Measurements from ENCODE around the gene VPS33A. TPM values are rescaled to one million over a fixed set of nuclear protein-coding genes. Genes with fewer than 3 reads are reported as not detected.

The VPS33A gene
- total RNA-seq, 2 donors from 2014 or later: 18.9 to 19.2 TPM

- H3K27ac Mint-ChIP-seq: peak overlapping the region; percentile 93
- H3K36me3 Mint-ChIP-seq (ENCODE audit: low read depth): no peaks in the 10 kb centered on the region
- no peaks in the 10 kb centered on the region for H3K9me3 ChIP-seq (ENCODE audit: control insufficient read depth, low read length, poor library complexity, severe bottlenecking)
- peak; percentile 57 for ATAC-seq
- no peak for DNase-seq
- peak overlapping the region; percentile 93 for H3K4me3 Mint-ChIP-seq
- H3K4me1 Mint-ChIP-seq: peaks cover 24% of the 10 kb centered on the region
- H3K27me3 Mint-ChIP-seq: no peaks in the 10 kb centered on the region
These were observed 22.3 kb downstream of the VPS33A start for GRCh38 chr12:122243965-122244364.

GRCh38 chr12:122238861-122239260, 27.4 kb downstream of the VPS33A start:
- no peak overlapping the region for H3K27ac Mint-ChIP-seq
- peaks cover 17% of the 10 kb centered on the region for H3K4me1 Mint-ChIP-seq
- no peaks in the 10 kb centered on the region for H3K27me3 Mint-ChIP-seq
- ATAC-seq: no peak
- no peak for DNase-seq
- no peaks in the 10 kb centered on the region for H3K9me3 ChIP-seq (ENCODE audit: control insufficient read depth, low read length, poor library complexity, severe bottlenecking)
- H3K36me3 Mint-ChIP-seq (ENCODE audit: low read depth): peaks cover 3% of the 10 kb centered on the region
- H3K4me3 Mint-ChIP-seq: no peak overlapping the region

- H3K27me3 Mint-ChIP-seq: no peaks in the 10 kb centered on the region
- ATAC-seq (no peak), DNase-seq (no peak)
- no peaks in the 10 kb centered on the region for H3K9me3 ChIP-seq (ENCODE audit: control insufficient read depth, low read length, poor library complexity, severe bottlenecking)
- no peak overlapping the region for H3K4me3 Mint-ChIP-seq
- H3K4me1 Mint-ChIP-seq: peaks cover 7% of the 10 kb centered on the region
- H3K27ac Mint-ChIP-seq: peak overlapping the region; percentile 19
- H3K36me3 Mint-ChIP-seq (ENCODE audit: low read depth): peaks cover 3% of the 10 kb centered on the region
These were observed 30.6 kb downstream of the VPS33A start for GRCh38 chr12:122235741-122236140.

- H3K9me3 ChIP-seq (ENCODE audit: control insufficient read depth, low read length, poor library complexity, severe bottlenecking): no peaks in the 10 kb centered on the region
- DNase-seq: no peak
- Mint-ChIP-seq H3K36me3 (ENCODE audit: low read depth) (peaks cover 3% of the 10 kb centered on the region), H3K4me3 (no peak overlapping the region), H3K27ac (no peak overlapping the region), H3K4me1 (peaks cover 10% of the 10 kb centered on the region), H3K27me3 (no peaks in the 10 kb centered on the region)
- ATAC-seq: no peak
These were observed 33.6 kb downstream of the VPS33A start for GRCh38 chr12:122232691-122233090.

GRCh38 chr12:122230798-122231197, 35.5 kb downstream of the VPS33A start:
- Mint-ChIP-seq H3K27me3 (no peaks in the 10 kb centered on the region), H3K27ac (no peak overlapping the region), H3K4me3 (no peak overlapping the region), H3K36me3 (ENCODE audit: low read depth) (peaks cover 3% of the 10 kb centered on the region), H3K4me1 (peaks cover 13% of the 10 kb centered on the region)
- ATAC-seq (no peak), DNase-seq (no peak)
- H3K9me3 ChIP-seq (ENCODE audit: control insufficient read depth, low read length, poor library complexity, severe bottlenecking): no peaks in the 10 kb centered on the region

GRCh38 chr12:122228092-122228491, 38.2 kb downstream of the VPS33A start:
- ATAC-seq: no peak
- Mint-ChIP-seq H3K27ac (no peak overlapping the region), H3K4me3 (peak overlapping the region; percentile 64), H3K36me3 (ENCODE audit: low read depth) (no peaks in the 10 kb centered on the region), H3K4me1 (peaks cover 19% of the 10 kb centered on the region), H3K27me3 (no peaks in the 10 kb centered on the region)
- no peak for DNase-seq
- no peaks in the 10 kb centered on the region for H3K9me3 ChIP-seq (ENCODE audit: control insufficient read depth, low read length, poor library complexity, severe bottlenecking)

GRCh38 chr12:122227341-122227740, 39.0 kb downstream of the VPS33A start:
- Mint-ChIP-seq H3K27me3 (no peaks in the 10 kb centered on the region), H3K27ac (no peak overlapping the region), H3K4me1 (peaks cover 19% of the 10 kb centered on the region), H3K36me3 (ENCODE audit: low read depth) (no peaks in the 10 kb centered on the region), H3K4me3 (peak overlapping the region; percentile 79)
- no peaks in the 10 kb centered on the region for H3K9me3 ChIP-seq (ENCODE audit: control insufficient read depth, low read length, poor library complexity, severe bottlenecking)
- ATAC-seq (no peak), DNase-seq (peak in 2 of 3 donors; percentile 25 to 43)

GRCh38 chr12:122226366-122227125, 39.7 kb downstream of the VPS33A start:
- ATAC-seq: no peak
- Mint-ChIP-seq H3K36me3 (ENCODE audit: low read depth) (no peaks in the 10 kb centered on the region), H3K4me1 (peaks cover 19% of the 10 kb centered on the region), H3K27ac (no peak overlapping the region), H3K4me3 (peak overlapping the region; percentile 88), H3K27me3 (no peaks in the 10 kb centered on the region)
- no peaks in the 10 kb centered on the region for H3K9me3 ChIP-seq (ENCODE audit: control insufficient read depth, low read length, poor library complexity, severe bottlenecking)
- no peak for DNase-seq

- peak within 1 kb of the TSS; percentile 88 for H3K4me3 Mint-ChIP-seq
- H3K4me1 Mint-ChIP-seq: peaks cover 19% of the 10 kb centered on the region
- no peaks in the 10 kb centered on the region for H3K27me3 Mint-ChIP-seq
- peak within 1 kb of the TSS; percentile 90 for H3K27ac Mint-ChIP-seq
- peak; percentile 94 for ATAC-seq
- H3K9me3 ChIP-seq (ENCODE audit: control insufficient read depth, low read length, poor library complexity, severe bottlenecking): no peaks in the 10 kb centered on the region
- H3K36me3 Mint-ChIP-seq (ENCODE audit: low read depth): no peaks in the 10 kb centered on the region
- peak; percentile 99 to 100 (median 100) for DNase-seq
These were observed 40.5 kb downstream of the VPS33A start, which contains the start of gene DIABLO for GRCh38 chr12:122225683-122226365. TSS of gene DIABLO (minus strand) at chr12:122226052. CDS start at chr12:122226014, 38 bp downstream.

- no peaks in the 10 kb centered on the region for H3K9me3 ChIP-seq (ENCODE audit: control insufficient read depth, low read length, poor library complexity, severe bottlenecking)
- Mint-ChIP-seq H3K4me3 (no peak overlapping the region), H3K27me3 (no peaks in the 10 kb centered on the region), H3K4me1 (peaks cover 2% of the 10 kb centered on the region), H3K27ac (no peak overlapping the region), H3K36me3 (ENCODE audit: low read depth) (peaks cover 4% of the 10 kb centered on the region)
- no peak for ATAC-seq
- no peak for DNase-seq
These were observed 49.8 kb downstream of the VPS33A start for GRCh38 chr12:122216445-122216844.

- Mint-ChIP-seq H3K27ac (no peak overlapping the region), H3K27me3 (no peaks in the 10 kb centered on the region), H3K4me3 (no peak overlapping the region), H3K4me1 (peaks cover 2% of the 10 kb centered on the region), H3K36me3 (ENCODE audit: low read depth) (peaks cover 4% of the 10 kb centered on the region)
- H3K9me3 ChIP-seq (ENCODE audit: control insufficient read depth, low read length, poor library complexity, severe bottlenecking): no peaks in the 10 kb centered on the region
- DNase-seq: no peak
- no peak for ATAC-seq
These were observed 50.5 kb downstream of the VPS33A start for GRCh38 chr12:122215771-122216170.

GRCh38 chr12:122208073-122208820, 58.0 kb downstream of the VPS33A start:
- DNase-seq (no peak), ATAC-seq (no peak)
- Mint-ChIP-seq H3K27me3 (peaks cover 6% of the 10 kb centered on the region), H3K4me1 (peaks cover 14% of the 10 kb centered on the region), H3K4me3 (peak overlapping the region; percentile 41), H3K36me3 (ENCODE audit: low read depth) (peaks cover 3% of the 10 kb centered on the region), H3K27ac (peak overlapping the region; percentile 86)
- no peaks in the 10 kb centered on the region for H3K9me3 ChIP-seq (ENCODE audit: control insufficient read depth, low read length, poor library complexity, severe bottlenecking)

GRCh38 chr12:122207391-122207790, 58.9 kb downstream of the VPS33A start:
- Mint-ChIP-seq H3K4me1 (peaks cover 17% of the 10 kb centered on the region), H3K27me3 (peaks cover 6% of the 10 kb centered on the region), H3K4me3 (no peak overlapping the region), H3K36me3 (ENCODE audit: low read depth) (peaks cover 3% of the 10 kb centered on the region), H3K27ac (no peak overlapping the region)
- no peak for ATAC-seq
- no peak for DNase-seq
- no peaks in the 10 kb centered on the region for H3K9me3 ChIP-seq (ENCODE audit: control insufficient read depth, low read length, poor library complexity, severe bottlenecking)
